ENCODE results near the gene ANKRD39.

DNA sequence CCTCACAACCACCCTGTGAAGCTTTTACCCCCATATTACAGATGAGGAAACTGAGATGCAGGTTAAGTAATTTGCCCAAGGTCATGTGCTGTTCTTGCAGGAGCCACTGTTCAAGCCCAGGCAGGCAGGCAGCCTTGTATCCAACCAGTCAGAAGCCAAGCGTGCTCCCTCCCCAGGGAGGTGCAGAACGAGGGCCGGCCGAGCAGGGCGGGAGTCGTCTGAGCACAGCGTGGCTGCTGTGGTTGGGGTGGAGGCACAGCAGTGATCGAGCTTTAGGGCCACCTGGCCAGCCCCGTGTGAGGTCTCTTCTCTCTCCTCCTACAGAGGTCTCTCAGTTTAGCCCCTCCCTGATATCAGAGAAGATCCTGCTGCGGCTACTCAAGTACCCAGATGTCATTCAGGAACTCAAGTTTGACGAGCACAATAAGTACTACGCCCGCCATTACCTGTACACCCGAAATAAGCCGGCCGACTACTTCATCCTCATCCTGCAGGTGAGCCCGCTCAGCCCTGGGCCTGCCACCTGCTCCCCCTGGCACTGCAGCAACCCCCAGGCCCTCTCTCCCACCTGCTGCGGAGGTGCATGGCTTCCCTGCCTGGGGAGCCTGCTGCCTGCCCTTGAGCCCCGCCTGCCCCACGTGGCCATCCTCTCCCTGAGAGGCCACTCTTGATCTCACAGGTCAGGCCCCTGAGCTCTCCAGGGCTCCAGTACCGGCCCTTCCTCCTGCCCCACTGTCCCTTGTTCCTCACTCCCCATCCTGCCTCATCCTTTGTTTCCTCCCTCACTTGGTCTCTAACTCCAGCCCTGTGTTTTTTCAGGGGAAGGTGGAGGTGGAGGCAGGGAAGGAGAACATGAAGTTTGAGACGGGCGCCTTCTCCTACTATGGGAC is 58.8 kb downstream of the ANKRD39 start:
- TF ChIP-seq, protein P1, sequence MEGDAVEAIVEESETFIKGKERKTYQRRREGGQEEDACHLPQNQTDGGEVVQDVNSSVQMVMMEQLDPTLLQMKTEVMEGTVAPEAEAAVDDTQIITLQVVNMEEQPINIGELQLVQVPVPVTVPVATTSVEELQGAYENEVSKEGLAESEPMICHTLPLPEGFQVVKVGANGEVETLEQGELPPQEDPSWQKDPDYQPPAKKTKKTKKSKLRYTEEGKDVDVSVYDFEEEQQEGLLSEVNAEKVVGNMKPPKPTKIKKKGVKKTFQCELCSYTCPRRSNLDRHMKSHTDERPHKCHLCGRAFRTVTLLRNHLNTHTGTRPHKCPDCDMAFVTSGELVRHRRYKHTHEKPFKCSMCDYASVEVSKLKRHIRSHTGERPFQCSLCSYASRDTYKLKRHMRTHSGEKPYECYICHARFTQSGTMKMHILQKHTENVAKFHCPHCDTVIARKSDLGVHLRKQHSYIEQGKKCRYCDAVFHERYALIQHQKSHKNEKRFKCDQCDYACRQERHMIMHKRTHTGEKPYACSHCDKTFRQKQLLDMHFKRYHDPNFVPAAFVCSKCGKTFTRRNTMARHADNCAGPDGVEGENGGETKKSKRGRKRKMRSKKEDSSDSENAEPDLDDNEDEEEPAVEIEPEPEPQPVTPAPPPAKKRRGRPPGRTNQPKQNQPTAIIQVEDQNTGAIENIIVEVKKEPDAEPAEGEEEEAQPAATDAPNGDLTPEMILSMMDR (conservative IDR thresholded peaks at IDR 0.05; ENCODE audit: low read depth, low read length): no peak
- no peak for TF ChIP-seq EZH2 (IDR thresholded peaks at IDR 0.05; ENCODE audit: borderline replicate concordance, low read depth, low read length, poor library complexity, severe bottlenecking)

Measured in A673 (cell line).